ENCODE measurements around the gene TRMT6.

The TRMT6 gene

GRCh38 chr20:5987383-5987782, 37.0 kb upstream of the TRMT6 start:
- no peak for TF ChIP-seq CTCF (IDR thresholded peaks at IDR 0.05; ENCODE audit: borderline replicate concordance, insufficient read depth, low read depth, low read length)
- H3K4me3 ChIP-seq (ENCODE audit: low read depth, low read length) = no peak overlapping the region

DNA sequence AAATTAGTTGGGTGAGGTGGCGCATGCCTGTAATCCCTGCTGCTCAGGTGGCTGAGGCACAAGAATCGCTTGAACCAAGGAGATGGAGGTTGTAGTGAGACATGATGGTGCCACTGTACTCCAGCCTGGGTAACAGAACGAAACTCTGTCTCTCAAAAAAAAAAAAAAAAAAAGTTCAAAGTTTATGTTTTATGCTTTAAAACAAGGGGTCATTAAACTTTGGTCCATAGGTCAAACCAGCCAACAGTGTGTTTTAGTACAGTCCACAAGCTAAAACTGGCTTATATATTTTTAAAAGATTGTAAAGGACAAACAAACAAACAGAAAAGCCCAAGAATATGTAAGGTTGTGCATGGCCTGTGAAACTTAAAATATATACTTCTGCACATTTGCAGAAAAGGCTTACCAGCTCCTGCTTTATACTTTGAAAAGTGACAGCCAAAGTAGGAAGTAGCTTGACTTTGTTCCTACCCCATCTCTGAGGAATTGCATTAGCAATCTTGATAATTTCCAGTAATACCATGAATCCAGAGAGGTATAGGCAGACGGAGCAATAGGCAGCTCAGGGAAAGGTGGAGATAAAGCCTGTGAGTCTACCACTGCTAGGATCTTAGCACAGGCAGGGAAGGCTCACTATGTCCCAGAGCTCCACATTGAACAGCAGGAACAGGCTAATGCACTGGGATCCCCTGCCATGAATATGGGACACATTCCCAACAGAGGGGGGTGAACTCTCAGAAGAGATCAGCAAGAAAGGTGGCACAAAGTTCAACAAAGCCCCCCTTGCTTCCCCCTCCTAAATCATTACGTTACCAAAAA, 30.6 kb upstream of the TRMT6 start:
- TF ChIP-seq CTCF (IDR thresholded peaks at IDR 0.05; ENCODE audit: borderline replicate concordance, insufficient read depth, low read depth, low read length) = no peak
- no peak overlapping the region for H3K4me3 ChIP-seq (ENCODE audit: low read depth, low read length)

DNA sequence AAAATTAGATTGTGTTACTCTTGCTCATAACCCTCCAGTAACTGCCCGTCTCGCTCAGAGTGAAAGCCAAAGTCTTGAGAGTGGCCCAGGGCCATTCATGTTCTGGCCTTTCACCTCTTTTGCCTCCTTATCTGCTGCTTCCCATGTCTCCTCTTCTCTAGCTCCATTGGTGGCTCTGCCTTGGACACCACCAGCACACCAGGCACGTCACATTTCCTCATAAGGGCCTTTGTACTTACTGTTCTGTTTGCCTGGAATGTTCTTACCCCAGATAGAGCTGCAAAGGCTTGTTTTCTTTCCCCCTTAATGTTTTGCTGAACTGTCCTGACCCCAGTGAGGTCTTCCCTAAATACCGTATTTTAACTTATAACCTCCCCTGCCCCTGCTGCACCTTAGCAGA, 29.5 kb upstream of the TRMT6 start:
- no peak for TF ChIP-seq CTCF (IDR thresholded peaks at IDR 0.05; ENCODE audit: borderline replicate concordance, insufficient read depth, low read depth, low read length)
- H3K4me3 ChIP-seq (ENCODE audit: low read depth, low read length) = no peak overlapping the region

DNA sequence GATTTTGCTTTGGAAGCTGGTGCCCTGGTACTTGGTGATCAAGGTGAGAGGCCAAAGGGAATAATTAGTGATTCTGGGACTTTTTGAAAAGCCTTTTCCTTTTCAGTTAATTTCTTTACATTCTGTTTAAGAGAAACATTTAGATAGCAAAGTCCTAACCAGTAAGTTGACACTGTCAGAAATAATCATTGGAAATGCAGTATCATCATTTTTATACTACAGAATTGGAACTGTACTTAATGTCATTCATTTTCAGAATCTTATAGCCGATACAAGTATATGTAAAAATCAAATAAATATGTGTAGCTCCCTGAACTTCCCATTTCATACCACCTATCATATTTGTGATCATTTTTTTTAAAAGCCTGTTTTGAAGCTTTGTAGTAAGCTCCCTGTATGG, 27.6 kb upstream of the TRMT6 start:
- H3K4me3 ChIP-seq (ENCODE audit: low read depth, low read length) = no peak overlapping the region
- no peak for TF ChIP-seq CTCF (IDR thresholded peaks at IDR 0.05; ENCODE audit: borderline replicate concordance, insufficient read depth, low read depth, low read length)

GRCh38 chr20:5977223-5977622, 26.9 kb upstream of the TRMT6 start:
- H3K4me3 ChIP-seq (ENCODE audit: low read depth, low read length) = no peak overlapping the region
- TF ChIP-seq CTCF (IDR thresholded peaks at IDR 0.05; ENCODE audit: borderline replicate concordance, insufficient read depth, low read depth, low read length) = no peak

DNA sequence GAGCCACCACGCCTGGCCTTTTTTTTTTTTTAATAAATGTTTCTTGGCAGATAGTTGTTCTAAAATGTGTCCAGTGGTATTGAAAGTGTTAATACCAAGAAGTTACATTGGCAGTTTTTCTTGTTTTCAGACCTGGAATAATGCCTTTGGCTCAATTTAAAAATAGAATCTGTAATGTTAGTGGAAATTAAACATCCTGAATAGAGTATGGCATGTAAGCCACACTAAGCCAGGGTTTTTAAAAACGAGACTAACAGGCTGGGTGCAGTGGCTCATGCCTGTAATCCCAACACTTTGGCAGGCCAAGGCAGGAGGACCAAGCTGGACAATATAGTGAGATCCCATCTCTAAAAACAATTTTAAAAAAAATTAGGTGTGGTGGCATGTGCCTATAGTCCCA, 25.4 kb upstream of the TRMT6 start:
- no peak for TF ChIP-seq CTCF (IDR thresholded peaks at IDR 0.05; ENCODE audit: borderline replicate concordance, insufficient read depth, low read depth, low read length)
- no peak overlapping the region for H3K4me3 ChIP-seq (ENCODE audit: low read depth, low read length)

DNA sequence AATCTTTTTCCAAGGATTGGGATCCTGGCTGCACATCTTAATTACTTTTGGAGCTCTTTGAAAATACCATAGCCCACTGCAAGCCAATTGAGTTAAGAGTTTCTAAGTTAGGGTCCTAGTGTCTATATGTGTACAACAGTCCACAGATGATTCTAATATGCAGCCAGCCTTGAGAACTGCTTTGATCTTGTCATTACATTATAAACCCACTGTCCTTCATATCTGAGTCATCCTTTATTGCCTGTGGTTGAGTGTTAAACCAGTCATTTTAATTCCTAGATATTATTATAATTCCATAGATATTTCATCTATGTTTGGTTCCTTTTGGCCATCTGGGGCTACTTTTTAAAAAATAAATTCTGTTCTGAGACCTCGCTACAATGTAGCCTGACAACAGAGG, 24.2 kb upstream of the TRMT6 start:
- no peak overlapping the region for H3K4me3 ChIP-seq (ENCODE audit: low read depth, low read length)
- TF ChIP-seq CTCF (IDR thresholded peaks at IDR 0.05; ENCODE audit: borderline replicate concordance, insufficient read depth, low read depth, low read length) = no peak

Data from GM12875 (cell line).